Endothelial cell of umbilical vein (primary cell): ENCODE results near the gene NOTCH2. TPM values are rescaled to one million over a fixed set of nuclear protein-coding genes. Genes with fewer than 3 reads are reported as not detected.

Source experiments
- BruUV-seq: library from RNA; stranded (reverse); fragments of 400-500 nt; replicated peaks from 2 replicates; lab custom pipeline; 2021; lab: Mats Ljungman, UMichigan
- CTCF ChIA-PET: fragments of 300-600, 350-600 bp; sonication (Branson Sonifier 250); formaldehyde crosslinking; loops from one replicate; lab custom pipeline; 2021; ENCODE audit warnings: antibody characterized with exemption, inconsistent platforms; lab: Charles Lee
- POLR2A ChIA-PET: fragments of 300-600, 350-600 bp; sonication (Branson Sonifier 250); formaldehyde crosslinking; loops from one replicate; lab custom pipeline; 2021; ENCODE audit warnings: antibody characterized with exemption, inconsistent platforms; lab: Charles Lee
- DNase-seq: peaks from one replicate; pipeline ENCODE4 v3.0.0-alpha.2; 2011; ENCODE audit warnings: low read depth, low spot score
- FAIRE-seq: peaks from 2 replicates; lab custom pipeline; 2011; peaks lifted over from hg19 to GRCh38; lab: Jason Lieb, UNC
- H2AFZ ChIP-seq: 2 replicates; pipeline ENCODE4 v1.6.0; 2012; ENCODE audit warnings: low read depth, low read length, control low read depth, inconsistent platforms
- H3K27ac ChIP-seq: 2 replicates; pipeline ENCODE4 v1.5.1; 2011; ENCODE audit warnings: low read depth, mild to moderate bottlenecking, control low read depth, low read length, moderate library complexity; ENCODE audit not compliant: insufficient read depth
- H3K27me3 ChIP-seq, 2 experiments: 2 replicates each; pipeline versions ENCODE4 v1.6.0 to v1.6.1; 2011; ENCODE audit warnings: low read length in 2 of 2, mixed read lengths in 1 of 2; ENCODE audit not compliant: control insufficient read depth in 2 of 2, insufficient read depth in 2 of 2
- H3K36me3 ChIP-seq, 2 experiments: 2 replicates in 1 of 2; 3 replicates in 1 of 2; pipeline ENCODE4 v1.5.1; 2011; ENCODE audit warnings: low read length in 2 of 2, mild to moderate bottlenecking in 1 of 2, moderate library complexity in 1 of 2; ENCODE audit not compliant: control insufficient read depth in 2 of 2, insufficient read depth in 2 of 2; ENCODE audit errors: extremely low read depth in 1 of 2
- H3K4me1 ChIP-seq: 3 replicates; pipeline ENCODE4 v1.5.1; 2011; ENCODE audit warnings: mild to moderate bottlenecking, low read length; ENCODE audit not compliant: control insufficient read depth, insufficient read depth; ENCODE audit errors: extremely low read depth
- H3K4me2 ChIP-seq: 2 replicates; pipeline ENCODE4 v1.6.1; 2011; ENCODE audit warnings: low read length, control low read depth, mixed read lengths; ENCODE audit not compliant: insufficient read depth
- H3K4me3 ChIP-seq, 3 experiments: fragments of 200-600 bp in 1 of 3; sonication (generic), shearing (Covaris generic) in 1 of 3; replicated peaks in 1 of 3; 2 replicates each; pipeline ENCODE4 v1.5.1; 2011 to 2016; ENCODE audit warnings: control low read depth in 3 of 3, low read length in 3 of 3, mild to moderate bottlenecking in 2 of 3, inconsistent platforms in 1 of 3, low read depth in 1 of 3, moderate library complexity in 1 of 3; ENCODE audit not compliant: insufficient read depth in 1 of 3
- H3K79me2 ChIP-seq: 2 replicates; pipeline ENCODE4 v1.6.0; 2012; ENCODE audit warnings: low read length, inconsistent platforms; ENCODE audit not compliant: control insufficient read depth, insufficient read depth
- H3K9ac ChIP-seq: replicated peaks from 2 replicates; pipeline ENCODE3; 2011; ENCODE audit warnings: low read length, control low read depth; ENCODE audit not compliant: insufficient read depth; ENCODE audit errors: extremely low read depth
- H3K9me1 ChIP-seq: replicated peaks from 3 replicates; pipeline ENCODE4 v1.6.0; 2011; ENCODE audit warnings: mild to moderate bottlenecking, low read length; ENCODE audit not compliant: control insufficient read depth, insufficient read depth; ENCODE audit errors: extremely low read depth
- H3K9me3 ChIP-seq: replicated peaks from 2 replicates; pipeline ENCODE4 v1.5.1; 2012; ENCODE audit warnings: low read length, inconsistent platforms; ENCODE audit not compliant: control insufficient read depth, insufficient read depth
- H4K20me1 ChIP-seq: replicated peaks from 2 replicates; pipeline ENCODE3; 2011; ENCODE audit warnings: mild to moderate bottlenecking, low read length; ENCODE audit not compliant: control insufficient read depth, insufficient read depth; ENCODE audit errors: extremely low read depth
- EZH2 ChIP-seq: IDR thresholded peaks from 2 replicates; pipeline ENCODE4 v1.6.1; 2012; ENCODE audit warnings: borderline replicate concordance, low read depth, mild to moderate bottlenecking, moderate library complexity, low read length, inconsistent platforms; ENCODE audit not compliant: severe bottlenecking
- FOS ChIP-seq: IDR thresholded peaks from 2 replicates; pipeline ENCODE4 v1.6.1; 2011; ENCODE audit warnings: mild to moderate bottlenecking, low read length, moderate library complexity, borderline replicate concordance; ENCODE audit not compliant: insufficient read depth
- GATA2 ChIP-seq: IDR thresholded peaks from 2 replicates; pipeline ENCODE4 v1.7.0; 2011; ENCODE audit warnings: low read depth, mild to moderate bottlenecking, moderate library complexity, mixed read lengths, low read length; ENCODE audit not compliant: insufficient read length, insufficient read depth
- JUN ChIP-seq: IDR thresholded peaks from 2 replicates; pipeline ENCODE4 v1.6.1; 2011; ENCODE audit warnings: borderline replicate concordance, low read depth; ENCODE audit not compliant: insufficient read length, insufficient read depth
- MYC ChIP-seq: IDR thresholded peaks from one replicate; pipeline ENCODE4 v1.6.1; 2011; ENCODE audit warnings: mild to moderate bottlenecking, low read depth, low read length
- POLR2A ChIP-seq: IDR thresholded peaks from 2 replicates; pipeline ENCODE4 v1.6.1; 2012; ENCODE audit warnings: low read depth, mild to moderate bottlenecking, control low read depth, low read length
- POLR2AphosphoS5 ChIP-seq: IDR thresholded peaks from 2 replicates; pipeline ENCODE4 v1.6.1; 2012; ENCODE audit warnings: low read depth, mild to moderate bottlenecking, control low read depth, low read length, moderate library complexity; ENCODE audit not compliant: insufficient read depth
- dilution Hi-C: fragments of 300-500 bp; cut with MboI; formaldehyde crosslinking; loops from one replicate; pipeline ENCODE4 v1.15.0; 2019; ENCODE audit warnings: low sequenced_read_pairs; ENCODE audit not compliant: extremely low pct_ligation_motif_present
- intact Hi-C: fragments of 100-400 bp; cut with micrococcal nuclease; formaldehyde crosslinking; loops from one replicate; pipeline ENCODE4 v1.10.0; 2022
- polyA plus RNA-seq, 4 experiments: library from polyadenylated mRNA; depleted of rRNA in 3 of 4; stranded (reverse) in 3 of 4; unstranded in 1 of 4; fragments of >200 nt; gene quantifications; 2 replicates each; pipeline versions ENCODE4 v1.2.1 to v1.2.3, GENCODE V29; 2011 to 2012; ENCODE audit warnings: missing spikeins in 1 of 4
- total RNA-seq: library from RNA; stranded (reverse); gene quantifications from 2 replicates; pipeline ENCODE4 v1.2.3, GENCODE V29; 2021
- TF ChIP-seq, protein P1 (sequence below), 2 donors: IDR thresholded peaks; 1 replicate in 1 of 2; 2 replicates in 1 of 2; pipeline ENCODE4 v1.5.1; 2011; ENCODE audit warnings: low read length in 2 of 2, mild to moderate bottlenecking in 2 of 2, moderate library complexity in 2 of 2, control low read depth in 1 of 2, inconsistent platforms in 1 of 2, low read depth in 1 of 2; ENCODE audit not compliant: insufficient read depth in 1 of 2; ENCODE audit errors: extremely low read depth in 1 of 2
- TF ChIP-seq, protein P2 (sequence below): IDR thresholded peaks from 2 replicates; pipeline ENCODE4 v1.6.1; 2011; ENCODE audit not compliant: insufficient read depth, insufficient read length

Gene NOTCH2
- total and polyA plus RNA-seq, 2 donors (not counting 3 experiments of a cell fraction or from before 2014, with no cell fraction given), result 14.3 to 49.1 TPM

DNA sequence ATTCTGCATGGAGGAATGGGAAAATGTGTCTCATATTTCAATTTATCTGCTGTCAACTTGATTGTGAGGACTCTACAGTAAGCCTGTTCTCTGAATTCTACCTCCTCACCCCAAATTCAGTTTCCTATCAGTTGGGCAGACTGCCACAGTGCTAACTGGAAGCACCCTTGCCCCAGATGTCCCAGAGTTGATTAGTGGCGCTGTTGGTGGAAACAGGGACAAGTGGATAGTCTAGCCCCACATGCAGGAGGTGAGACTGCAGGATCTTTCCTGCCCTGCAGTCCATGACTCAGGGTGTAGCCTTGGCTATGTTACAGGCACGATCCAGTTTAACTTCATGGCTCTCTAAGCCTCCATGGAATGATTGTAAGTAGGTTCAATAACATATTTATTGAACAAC is 195.3 kb downstream of the NOTCH2 start:
- Histone ChIP-seq H3K4me2 (no peak overlapping the region), H3K4me3 (no peak overlapping the region), H3K27me3 (peaks cover 6 to 8% of the 10 kb centered on the region in 2 experiments), H3K9me1 (no peaks in the 10 kb centered on the region), H3K9me3 (no peaks in the 10 kb centered on the region), H3K9ac (no peak overlapping the region), H2AFZ (no peak overlapping the region), H3K27ac (no peak overlapping the region), H3K36me3 (no peaks in the 10 kb centered on the region), H3K79me2 (no peaks in the 10 kb centered on the region), H4K20me1 (no peaks in the 10 kb centered on the region), H3K4me1 (no peaks in the 10 kb centered on the region)
- BruUV-seq, result no TSS peak
- CTCF ChIA-PET, result interaction anchor here (1.1 to 1.9 kb wide), 3 partner anchors 8 to 65 kb away, joined by 3 to 7 read pairs (median 3); no protein-coding TSS in a partner anchor
- POLR2A ChIA-PET, result no interaction called here
- TF ChIP-seq POLR2A (no peak), POLR2AphosphoS5 (no peak), JUN (no peak), EZH2 (no peak), GATA2 (no peak), MYC (no peak), FOS (no peak)
- TF ChIP-seq, protein P1, sequence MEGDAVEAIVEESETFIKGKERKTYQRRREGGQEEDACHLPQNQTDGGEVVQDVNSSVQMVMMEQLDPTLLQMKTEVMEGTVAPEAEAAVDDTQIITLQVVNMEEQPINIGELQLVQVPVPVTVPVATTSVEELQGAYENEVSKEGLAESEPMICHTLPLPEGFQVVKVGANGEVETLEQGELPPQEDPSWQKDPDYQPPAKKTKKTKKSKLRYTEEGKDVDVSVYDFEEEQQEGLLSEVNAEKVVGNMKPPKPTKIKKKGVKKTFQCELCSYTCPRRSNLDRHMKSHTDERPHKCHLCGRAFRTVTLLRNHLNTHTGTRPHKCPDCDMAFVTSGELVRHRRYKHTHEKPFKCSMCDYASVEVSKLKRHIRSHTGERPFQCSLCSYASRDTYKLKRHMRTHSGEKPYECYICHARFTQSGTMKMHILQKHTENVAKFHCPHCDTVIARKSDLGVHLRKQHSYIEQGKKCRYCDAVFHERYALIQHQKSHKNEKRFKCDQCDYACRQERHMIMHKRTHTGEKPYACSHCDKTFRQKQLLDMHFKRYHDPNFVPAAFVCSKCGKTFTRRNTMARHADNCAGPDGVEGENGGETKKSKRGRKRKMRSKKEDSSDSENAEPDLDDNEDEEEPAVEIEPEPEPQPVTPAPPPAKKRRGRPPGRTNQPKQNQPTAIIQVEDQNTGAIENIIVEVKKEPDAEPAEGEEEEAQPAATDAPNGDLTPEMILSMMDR (IDR thresholded peaks at IDR 0.05; ENCODE audit: extremely low read depth in 1 of 2, insufficient read depth in 1 of 2, low read depth in 1 of 2, low read length in 2 of 2), result no peak
- TF ChIP-seq, protein P2, sequence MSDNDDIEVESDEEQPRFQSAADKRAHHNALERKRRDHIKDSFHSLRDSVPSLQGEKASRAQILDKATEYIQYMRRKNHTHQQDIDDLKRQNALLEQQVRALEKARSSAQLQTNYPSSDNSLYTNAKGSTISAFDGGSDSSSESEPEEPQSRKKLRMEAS, result no peak
- FAIRE-seq, result no peak
- intact Hi-C loops, result loop anchor here (10.0 kb wide), 1 partner anchor 259 kb away; no protein-coding TSS in a partner anchor
- DNase-seq, result no peak
- dilution Hi-C loops, result no loop called here
